Measurements from ENCODE around the gene TAGLN. TPM values are rescaled to one million over a fixed set of nuclear protein-coding genes. Genes with fewer than 3 reads are reported as not detected.
"Not testable (repeated sequence)": the region's sequence is repeated elsewhere in the genome, so short reads cannot be mapped to it uniquely, and the experiment has no call there.

The TAGLN gene
- total RNA-seq, 4 donors from 2014 or later = 110 to 361 (median 254) TPM

DNA sequence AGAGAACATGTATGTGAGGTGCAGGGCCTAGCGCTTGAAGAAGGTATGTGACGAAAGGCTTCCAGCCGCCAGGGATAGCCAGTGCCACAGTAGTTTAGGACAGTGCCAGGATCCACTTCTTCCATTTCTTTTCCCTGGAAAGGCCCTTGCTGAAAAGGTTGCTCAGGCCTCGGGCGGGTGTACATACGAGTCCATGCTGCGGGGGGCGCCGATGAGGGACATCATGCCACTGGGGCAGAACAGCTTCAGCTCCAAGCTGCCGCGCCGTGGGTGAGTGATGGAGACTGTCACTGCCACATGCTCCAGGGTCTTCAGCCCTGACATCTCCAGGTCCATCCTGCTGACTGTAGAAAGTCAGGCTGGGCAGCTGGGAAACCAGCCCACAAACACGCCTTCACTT, 9.5 kb downstream of the TAGLN start:
- H3K4me3 ChIP-seq, H3K4me1 ChIP-seq, H3K27ac ChIP-seq, H3K9me3 ChIP-seq, DNase-seq, H3K27me3 ChIP-seq: not testable (repeated sequence)
- peaks cover 0 to 52% (median 0%) of the 10 kb centered on the region in 3 donors for H3K36me3 ChIP-seq

DNA sequence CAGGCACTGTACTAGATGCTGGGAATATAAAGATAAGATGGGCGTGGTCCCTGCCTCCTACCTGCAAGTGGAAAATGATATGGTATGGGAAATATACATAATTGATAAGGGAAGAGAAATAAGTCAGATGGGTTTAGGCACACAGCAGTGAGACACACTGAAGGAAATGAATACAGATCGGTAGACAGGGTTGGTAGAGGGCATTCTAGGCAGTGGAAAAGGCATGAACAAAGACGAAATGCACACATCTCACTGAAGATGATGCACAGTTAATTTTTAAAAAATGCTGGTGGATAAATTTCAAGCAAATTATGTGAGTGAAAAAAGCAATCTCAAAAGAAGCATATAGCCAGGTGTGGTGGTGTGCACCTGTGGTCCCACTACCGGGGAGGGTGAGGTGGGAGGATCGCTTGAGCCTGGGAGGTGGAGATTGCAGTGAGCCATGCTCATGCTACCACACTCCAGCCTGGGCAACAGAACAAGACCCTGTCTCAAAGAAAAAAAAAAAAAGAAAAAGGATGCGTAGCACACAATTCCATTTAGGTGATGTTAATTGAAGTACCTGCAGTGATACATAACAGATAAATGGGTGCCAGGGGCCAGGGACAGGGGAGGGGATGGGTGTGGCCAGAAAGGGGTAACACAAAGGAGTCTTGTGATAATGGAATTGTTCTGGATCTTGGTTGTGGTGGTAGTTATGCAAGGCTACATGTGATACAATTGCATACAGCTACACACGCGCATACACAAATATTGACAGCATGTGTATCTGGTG, 10.4 kb downstream of the TAGLN start:
- H3K27ac ChIP-seq, DNase-seq, H3K4me3 ChIP-seq, H3K9me3 ChIP-seq, H3K4me1 ChIP-seq, H3K27me3 ChIP-seq: not testable (repeated sequence)
- peaks cover 0 to 51% (median 0%) of the 10 kb centered on the region in 3 donors for H3K36me3 ChIP-seq

DNA sequence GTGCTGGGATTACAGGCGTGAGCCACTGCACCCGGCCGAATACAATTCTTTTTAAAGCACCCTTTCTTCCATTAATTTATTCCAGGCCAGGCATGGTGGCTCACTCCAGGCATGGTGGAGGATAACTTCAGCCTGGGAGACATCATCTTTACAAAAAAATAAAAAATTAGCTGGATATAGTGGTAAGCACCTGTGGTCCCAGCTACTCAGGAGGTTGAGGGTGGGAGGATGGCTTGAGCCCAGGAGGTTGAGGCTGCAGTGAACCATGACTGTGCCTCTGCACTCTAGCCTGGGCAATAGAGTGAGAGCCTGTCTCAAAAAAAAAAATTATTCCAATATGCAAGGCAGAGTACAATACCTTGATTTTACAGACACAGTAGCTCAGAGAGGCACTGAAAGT, 11.4 kb downstream of the TAGLN start:
- TF ChIP-seq POLR2A (IDR thresholded peaks at IDR 0.05) = no peak
- TF ChIP-seq, protein P1, sequence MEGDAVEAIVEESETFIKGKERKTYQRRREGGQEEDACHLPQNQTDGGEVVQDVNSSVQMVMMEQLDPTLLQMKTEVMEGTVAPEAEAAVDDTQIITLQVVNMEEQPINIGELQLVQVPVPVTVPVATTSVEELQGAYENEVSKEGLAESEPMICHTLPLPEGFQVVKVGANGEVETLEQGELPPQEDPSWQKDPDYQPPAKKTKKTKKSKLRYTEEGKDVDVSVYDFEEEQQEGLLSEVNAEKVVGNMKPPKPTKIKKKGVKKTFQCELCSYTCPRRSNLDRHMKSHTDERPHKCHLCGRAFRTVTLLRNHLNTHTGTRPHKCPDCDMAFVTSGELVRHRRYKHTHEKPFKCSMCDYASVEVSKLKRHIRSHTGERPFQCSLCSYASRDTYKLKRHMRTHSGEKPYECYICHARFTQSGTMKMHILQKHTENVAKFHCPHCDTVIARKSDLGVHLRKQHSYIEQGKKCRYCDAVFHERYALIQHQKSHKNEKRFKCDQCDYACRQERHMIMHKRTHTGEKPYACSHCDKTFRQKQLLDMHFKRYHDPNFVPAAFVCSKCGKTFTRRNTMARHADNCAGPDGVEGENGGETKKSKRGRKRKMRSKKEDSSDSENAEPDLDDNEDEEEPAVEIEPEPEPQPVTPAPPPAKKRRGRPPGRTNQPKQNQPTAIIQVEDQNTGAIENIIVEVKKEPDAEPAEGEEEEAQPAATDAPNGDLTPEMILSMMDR (IDR thresholded peaks at IDR 0.05) = no peak
- no peak overlapping the region for H3K27ac ChIP-seq
- no peaks in the 10 kb centered on the region for H3K4me1 ChIP-seq
- no peak for DNase-seq
- no peaks in the 10 kb centered on the region for H3K27me3 ChIP-seq
- peaks cover 0 to 51% (median 0%) of the 10 kb centered on the region in 3 donors for H3K36me3 ChIP-seq
- H3K9me3 ChIP-seq = no peaks in the 10 kb centered on the region
- no peak overlapping the region for H3K4me3 ChIP-seq

DNA sequence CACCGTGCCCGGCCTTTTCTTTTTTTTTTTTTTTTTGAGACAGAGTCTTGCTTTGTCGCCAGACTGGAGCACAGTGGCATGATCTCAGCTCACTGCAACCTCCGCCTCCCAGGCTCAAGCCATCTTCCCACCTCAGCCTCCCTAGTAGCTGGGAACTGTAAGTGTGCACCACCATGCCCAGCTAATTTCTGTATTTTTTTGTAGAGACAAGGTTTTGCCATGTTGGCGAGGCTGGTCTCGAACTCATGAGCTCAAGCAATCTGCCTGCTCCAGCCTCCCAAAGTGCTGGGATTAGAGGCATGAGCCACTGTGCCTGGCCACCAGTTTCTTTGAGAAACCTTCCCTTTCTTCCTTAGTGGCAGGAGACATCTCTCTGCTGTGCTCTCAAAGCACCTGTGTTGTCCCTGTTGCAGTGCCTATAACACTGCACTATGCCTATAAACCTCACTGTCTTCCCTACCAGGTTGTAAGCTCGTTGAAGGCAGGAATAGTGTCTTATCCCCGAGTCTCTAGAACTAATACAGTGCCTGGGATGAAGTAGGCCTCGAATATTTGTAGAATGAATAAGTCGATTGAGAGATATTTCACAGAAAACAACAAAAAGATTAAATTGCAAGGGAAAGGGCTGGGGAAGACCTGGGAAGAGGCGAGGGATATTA, 13.7 kb downstream of the TAGLN start:
- TF ChIP-seq POLR2A (IDR thresholded peaks at IDR 0.05) = no peak
- TF ChIP-seq, protein P1 (IDR thresholded peaks at IDR 0.05) = no peak
- Histone ChIP-seq H3K27ac (no peak overlapping the region), H3K4me3 (no peak overlapping the region), H3K9me3 (no peaks in the 10 kb centered on the region), H3K27me3 (no peaks in the 10 kb centered on the region), H3K4me1 (no peaks in the 10 kb centered on the region), H3K36me3 (peaks cover 0 to 72% (median 0%) of the 10 kb centered on the region in 3 donors)
- no peak for DNase-seq

DNA sequence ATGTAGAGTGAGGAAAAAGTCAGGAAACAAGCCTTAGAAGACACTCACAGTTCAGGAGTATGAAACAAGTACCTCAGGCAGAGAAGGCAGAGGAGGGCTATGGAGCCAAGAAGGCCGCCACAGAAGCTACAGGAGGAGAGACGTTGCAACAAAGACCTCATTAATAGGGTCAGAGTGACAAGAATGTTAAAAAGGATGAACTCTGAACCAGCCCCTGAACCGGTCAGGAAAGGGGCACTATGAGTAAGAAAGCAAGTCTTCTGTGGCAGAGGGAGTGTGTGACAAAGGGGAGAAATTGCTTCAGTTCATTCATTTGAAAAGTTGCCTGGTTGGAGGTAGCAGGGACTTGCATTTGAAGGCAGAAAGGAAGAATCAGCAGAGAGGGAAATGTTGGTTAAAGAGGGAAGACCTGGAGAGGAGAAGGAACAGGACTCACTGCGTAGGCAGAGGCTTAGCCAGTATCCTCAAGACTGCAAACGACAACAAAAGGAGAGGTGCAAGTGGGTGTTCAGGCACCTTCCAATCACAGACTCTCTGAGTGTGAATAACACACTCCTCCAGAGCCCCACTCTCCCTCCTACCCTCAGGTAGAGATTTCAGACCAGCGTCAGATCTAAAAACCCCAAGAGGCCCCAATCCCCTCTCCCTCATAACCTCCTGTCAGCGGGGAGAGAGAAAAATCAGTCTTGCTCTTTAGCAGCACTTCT, 15.4 kb downstream of the TAGLN start:
- Histone ChIP-seq H3K9me3 (no peaks in the 10 kb centered on the region), H3K27ac (no peak overlapping the region), H3K27me3 (no peaks in the 10 kb centered on the region), H3K4me1 (peaks cover 0 to 9% (median 0%) of the 10 kb centered on the region in 4 donors), H3K4me3 (no peak overlapping the region), H3K36me3 (peaks cover 0 to 87% (median 0%) of the 10 kb centered on the region in 3 donors)
- DNase-seq = no peak
- TF ChIP-seq POLR2A (IDR thresholded peaks at IDR 0.05) = no peak
- TF ChIP-seq, protein P1 (IDR thresholded peaks at IDR 0.05) = no peak

DNA sequence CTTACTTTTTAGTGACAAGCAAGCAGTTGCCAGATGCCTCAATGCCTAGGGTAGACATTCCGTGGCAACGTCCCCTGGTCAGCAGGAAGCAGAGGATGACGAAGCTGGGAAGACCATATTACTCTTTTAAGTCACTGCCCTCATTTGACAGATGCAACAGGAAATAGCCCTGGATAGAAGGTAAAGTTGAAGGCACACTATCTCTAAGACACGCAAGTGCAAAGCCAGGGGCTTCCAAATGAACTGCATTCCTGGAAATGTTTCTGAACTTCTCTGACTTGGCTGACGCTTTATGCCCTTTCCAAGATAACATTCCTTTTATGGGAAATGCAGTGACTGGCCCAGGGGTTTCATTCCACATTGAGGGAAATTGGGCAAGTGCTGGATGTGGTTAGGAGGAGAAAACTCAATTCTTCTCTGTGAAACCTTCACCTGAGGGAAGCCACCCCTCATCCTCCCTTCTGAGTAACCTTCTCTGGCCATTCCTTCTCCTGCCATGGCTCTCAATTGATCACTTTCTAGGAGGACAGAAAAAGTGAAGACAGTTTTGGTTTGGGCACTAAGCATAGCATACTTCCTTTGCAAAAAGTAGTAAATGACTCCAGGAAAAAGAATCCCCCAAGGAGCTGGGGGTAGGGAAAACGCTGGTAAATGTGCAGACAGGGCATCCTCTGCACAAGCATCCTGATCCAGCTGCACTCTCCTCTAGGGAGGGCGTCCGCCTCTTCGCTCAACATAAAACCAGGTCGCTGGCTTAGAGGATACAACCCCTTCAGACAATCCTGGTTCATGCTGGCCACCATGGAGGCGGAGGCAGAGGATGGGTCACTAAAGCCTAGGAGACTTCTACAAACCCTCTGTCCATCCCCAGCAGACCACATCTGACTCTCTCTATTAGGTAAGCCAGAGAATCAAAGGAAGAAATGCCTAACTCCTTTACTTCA, 18.2 kb downstream of the TAGLN start:
- Histone ChIP-seq H3K4me1 (peaks cover 0 to 38% (median 7%) of the 10 kb centered on the region in 4 donors), H3K27me3 (no peaks in the 10 kb centered on the region), H3K36me3 (peaks cover 0 to 82% (median 0%) of the 10 kb centered on the region in 3 donors), H3K4me3 (no peak overlapping the region), H3K9me3 (no peaks in the 10 kb centered on the region), H3K27ac (peak overlapping the region; percentile 49 to 86 (median 68))
- DNase-seq = no peak
- TF ChIP-seq POLR2A (IDR thresholded peaks at IDR 0.05) = no peak
- TF ChIP-seq, protein P1 (IDR thresholded peaks at IDR 0.05) = no peak
